A673 (cell line): Measurements from ENCODE around the gene FNBP1. TPM values are rescaled to one million over a fixed set of nuclear protein-coding genes. Genes with fewer than 3 reads are reported as not detected.

Experiments used
- BruUV-seq: library from RNA; stranded (reverse); fragments of 400-500 nt; replicated peaks from 2 replicates; lab custom pipeline; 2021; lab: Mats Ljungman, UMichigan
- CTCF ChIA-PET: fragments of 300-600 bp; sonication (Branson Sonifier 250); formaldehyde crosslinking; loops from one replicate; lab custom pipeline; 2022; ENCODE audit warnings: antibody characterized with exemption; lab: Charles Lee
- POLR2A ChIA-PET: fragments of 300-600 bp; sonication (Branson Sonifier 250); formaldehyde crosslinking; loops from one replicate; lab custom pipeline; 2022; ENCODE audit warnings: antibody characterized with exemption; ENCODE audit not compliant: low non-redundant PET; lab: Charles Lee
- DNase-seq: peaks from one replicate; pipeline ENCODE4 v3.0.0-alpha.2; 2015; ENCODE audit warnings: low spot score
- H3K27ac ChIP-seq: fragments of 200-600 bp; sonication (generic); 2 replicates; pipeline ENCODE4 v1.5.1; 2016; ENCODE audit warnings: mixed run types, low read depth, mild to moderate bottlenecking, mixed read lengths, antibody characterized with exemption, low read length; ENCODE audit not compliant: poor library complexity, severe bottlenecking
- H3K27me3 ChIP-seq: fragments of 200-600 bp; sonication (generic); replicated peaks from 2 replicates; pipeline ENCODE4 v1.6.1; 2017; ENCODE audit warnings: mixed run types, low read depth, mild to moderate bottlenecking, mixed read lengths, antibody characterized with exemption, low read length; ENCODE audit not compliant: insufficient read depth, poor library complexity
- H3K36me3 ChIP-seq: fragments of 200-600 bp; sonication (generic); 2 replicates; pipeline ENCODE4 v1.6.1; 2016; ENCODE audit warnings: mixed run types, mild to moderate bottlenecking, mixed read lengths, antibody characterized with exemption, low read length; ENCODE audit not compliant: insufficient read depth, poor library complexity, severe bottlenecking
- H3K4me1 ChIP-seq: fragments of 200-600 bp; sonication (generic); 2 replicates; pipeline ENCODE4 v1.6.1; 2017; ENCODE audit warnings: mixed run types, mild to moderate bottlenecking, mixed read lengths, antibody characterized with exemption, low read length; ENCODE audit not compliant: insufficient read depth, poor library complexity, severe bottlenecking
- H3K4me3 ChIP-seq: fragments of 200-600 bp; sonication (generic); 2 replicates; pipeline ENCODE4 v1.5.1; 2016; ENCODE audit warnings: low read depth, mixed run types, mild to moderate bottlenecking, mixed read lengths, low read length; ENCODE audit not compliant: poor library complexity, severe bottlenecking
- H3K9me3 ChIP-seq: fragments of 200-600 bp; sonication (generic); 2 replicates; pipeline ENCODE4 v1.6.1; 2016; ENCODE audit warnings: mixed run types, low read depth, mild to moderate bottlenecking, mixed read lengths, antibody characterized with exemption, low read length; ENCODE audit not compliant: poor library complexity, severe bottlenecking
- CTCF ChIP-seq: fragments of 300-800, 200-600 bp; sonication (generic); conservative IDR thresholded peaks from 2 replicates; pipeline ENCODE4 v1.5.1; 2017; ENCODE audit warnings: low read depth, mild to moderate bottlenecking, antibody characterized with exemption, low read length, moderate library complexity, mixed read lengths
- EZH2 ChIP-seq: fragments of 200-600 bp; sonication (generic); IDR thresholded peaks from 2 replicates; pipeline ENCODE4 v1.6.1; 2017; ENCODE audit warnings: borderline replicate concordance, low read depth, mild to moderate bottlenecking, mixed read lengths, antibody characterized with exemption, low read length; ENCODE audit not compliant: poor library complexity, severe bottlenecking
- intact Hi-C: fragments of 100-400 bp; cut with micrococcal nuclease; formaldehyde crosslinking; loops from one replicate; pipeline ENCODE4 v1.10.0; 2022; ENCODE audit not compliant: unreplicated experiment
- total RNA-seq: library from RNA; stranded (reverse); gene quantifications from 2 replicates; pipeline ENCODE4 v1.2.3, GENCODE V29; 2021

FNBP1 gene
- total RNA-seq, 1 experiment from 2014 or later = 200 TPM

GRCh38 chr9:129900263-129901027, 142.5 kb downstream of the FNBP1 start:
- TF ChIP-seq EZH2 = no peak
- no peak for TF ChIP-seq CTCF
- DNase-seq = no peak
- CTCF ChIA-PET = no interaction called here
- H3K9me3 ChIP-seq = no peaks in the 10 kb centered on the region
- H3K27me3 ChIP-seq = no peaks in the 10 kb centered on the region
- H3K4me1 ChIP-seq = peaks cover 11% of the 10 kb centered on the region
- intact Hi-C loops = loop anchor here (5.0 kb wide), 1 partner anchor 67 kb away; no protein-coding TSS in a partner anchor
- BruUV-seq = no TSS peak
- H3K27ac ChIP-seq = peak overlapping the region; percentile 57
- H3K36me3 ChIP-seq = peaks cover 90% of the 10 kb centered on the region
- no peak overlapping the region for H3K4me3 ChIP-seq
- POLR2A ChIA-PET = no interaction called here

DNA sequence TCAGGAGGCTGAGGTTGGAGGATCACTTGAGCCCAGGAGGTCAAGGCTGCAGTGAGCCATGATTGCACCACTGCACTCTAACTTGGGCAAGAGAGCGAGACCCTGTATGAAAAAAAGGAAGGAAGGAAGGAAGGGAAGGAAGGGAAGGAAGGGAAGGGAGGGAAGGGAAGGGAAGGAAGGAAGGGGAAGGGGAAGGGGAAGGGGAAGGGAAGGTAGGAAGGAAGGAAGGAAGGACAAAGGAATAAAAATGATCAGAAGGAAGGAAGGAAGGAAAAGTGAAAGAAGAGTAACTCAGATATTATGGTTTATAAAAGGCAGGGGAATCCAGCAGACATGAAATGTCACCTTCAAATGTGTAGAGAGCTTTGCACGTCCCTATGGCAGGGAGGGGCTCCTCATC, 143.4 kb downstream of the FNBP1 start:
- CTCF ChIA-PET = no interaction called here
- DNase-seq = no peak
- TF ChIP-seq CTCF = no peak
- no peak for TF ChIP-seq EZH2
- Histone ChIP-seq H3K4me3 (no peak overlapping the region), H3K27me3 (no peaks in the 10 kb centered on the region), H3K4me1 (peaks cover 12% of the 10 kb centered on the region), H3K9me3 (no peaks in the 10 kb centered on the region), H3K36me3 (peaks cover 95% of the 10 kb centered on the region), H3K27ac (no peak overlapping the region)
- BruUV-seq = no TSS peak
- intact Hi-C loops = loop anchor here (5.0 kb wide), 1 partner anchor 68 kb away; no protein-coding TSS in a partner anchor
- POLR2A ChIA-PET = no interaction called here

GRCh38 chr9:129898185-129898584, 144.8 kb downstream of the FNBP1 start:
- Histone ChIP-seq H3K27ac (no peak overlapping the region), H3K4me3 (no peak overlapping the region), H3K27me3 (no peaks in the 10 kb centered on the region), H3K9me3 (no peaks in the 10 kb centered on the region), H3K36me3 (peaks cover 94% of the 10 kb centered on the region), H3K4me1 (peaks cover 17% of the 10 kb centered on the region)
- no peak for TF ChIP-seq CTCF
- TF ChIP-seq EZH2 = no peak
- DNase-seq = peak; percentile 65
- intact Hi-C loops = no loop called here
- CTCF ChIA-PET = no interaction called here
- POLR2A ChIA-PET = no interaction called here
- BruUV-seq = no TSS peak
